ENCODE measurements around the gene SLC35F6.
"Not testable (repeated sequence)": the region's sequence is repeated elsewhere in the genome, so short reads cannot be mapped to it uniquely, and the experiment has no call there.

Gene SLC35F6

DNA sequence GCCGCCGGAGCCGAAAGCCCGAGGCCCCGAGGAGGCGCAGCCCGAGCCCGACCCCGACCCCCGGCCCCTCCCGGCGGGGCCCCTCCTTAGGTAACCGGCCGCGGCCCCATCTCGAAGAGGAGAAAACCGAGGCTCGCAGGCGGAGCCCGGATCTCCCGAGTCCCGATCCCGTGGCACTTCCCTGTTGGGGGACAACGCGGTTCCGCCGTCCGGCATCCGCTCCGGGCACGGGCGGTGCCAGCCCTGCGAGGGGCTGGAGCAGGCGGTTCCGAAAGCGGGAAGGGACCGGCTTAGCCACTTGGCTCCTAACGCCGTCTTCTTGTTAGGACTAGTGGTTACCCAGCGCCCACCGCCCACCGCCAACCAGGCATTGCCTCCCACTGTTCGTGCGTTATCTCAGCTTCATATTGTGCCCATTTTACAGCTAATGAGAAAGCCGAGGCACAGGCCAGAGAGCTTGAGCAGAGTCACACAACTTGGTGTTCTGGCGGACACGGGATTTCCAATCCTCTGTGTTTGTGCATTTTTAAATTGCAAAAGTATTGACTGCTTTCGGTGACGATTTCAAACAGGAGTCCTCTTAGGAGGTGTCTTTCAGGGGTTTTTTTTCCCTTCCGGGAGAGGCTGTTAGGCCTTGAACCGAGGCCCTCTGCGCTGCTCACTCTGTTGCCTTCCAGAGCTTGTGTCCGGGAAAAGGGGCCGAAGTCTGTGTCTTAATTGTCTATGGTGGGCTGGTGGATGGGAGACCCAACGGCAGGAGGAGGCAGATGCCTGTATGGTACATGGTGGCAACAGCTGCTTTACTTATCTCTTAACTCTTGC is 22.3 kb downstream of the SLC35F6 start:
- DNase-seq, result no peak

DNA sequence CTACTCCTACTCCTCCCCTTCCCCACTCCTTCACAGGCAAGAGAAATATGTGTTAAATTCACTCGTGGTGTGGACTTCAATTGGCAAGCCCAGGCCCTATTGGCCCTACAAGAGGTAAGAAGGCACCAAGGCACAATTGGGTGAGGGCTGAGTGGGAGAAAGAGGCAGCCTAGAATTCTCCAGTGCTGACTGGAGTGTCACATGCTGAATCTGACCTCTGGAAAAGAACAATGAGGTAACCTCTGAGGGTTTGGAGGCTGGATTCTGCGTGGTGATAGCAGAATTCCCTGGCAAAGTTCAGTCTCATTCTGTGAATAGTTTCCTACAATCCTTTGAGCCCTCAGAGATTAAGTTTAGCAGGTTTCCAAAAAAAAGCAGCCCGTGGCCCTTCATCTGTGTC is 28.6 kb downstream of the SLC35F6 start:
- no peak for DNase-seq

DNA sequence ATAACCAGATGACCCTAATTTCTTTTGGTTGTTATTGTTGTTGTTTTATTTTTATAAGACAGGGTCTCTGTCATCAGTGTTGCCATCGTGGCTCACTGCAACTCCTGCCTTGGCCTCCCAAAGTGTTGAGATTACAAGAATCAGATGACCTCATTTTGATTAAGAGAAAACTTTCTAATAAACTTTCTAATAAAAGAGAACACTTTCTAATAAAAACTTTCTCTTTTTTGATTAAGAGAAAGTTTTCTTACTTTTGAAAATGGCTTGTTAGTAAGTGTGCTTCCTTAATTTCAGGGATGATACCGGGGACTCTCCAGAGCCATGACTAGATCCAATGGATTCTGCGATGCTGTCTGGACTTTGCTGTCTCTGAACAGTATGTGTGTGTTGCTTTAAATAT is 29.4 kb downstream of the SLC35F6 start:
- no peak for DNase-seq

DNA sequence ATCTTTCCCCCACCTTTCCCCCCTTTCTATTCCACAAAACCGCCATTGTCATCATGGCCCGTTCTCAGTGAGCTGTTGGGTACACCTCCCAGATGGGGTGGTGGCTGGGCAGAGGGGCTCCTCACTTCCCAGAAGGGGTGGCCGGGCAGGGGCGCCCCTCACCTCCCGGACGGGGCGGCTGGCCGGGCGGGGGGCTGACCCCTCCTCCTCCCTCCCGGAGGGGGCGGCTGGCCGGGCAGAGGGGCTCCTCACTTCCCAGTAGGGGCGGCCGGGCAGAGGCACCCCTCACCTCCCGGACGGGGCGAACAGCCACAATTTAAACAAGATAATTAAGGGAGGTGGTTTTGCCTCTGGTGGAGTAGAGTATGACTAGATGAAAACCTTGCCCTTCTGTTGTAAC is 31.1 kb downstream of the SLC35F6 start:
- DNase-seq, result not testable (repeated sequence)

DNA sequence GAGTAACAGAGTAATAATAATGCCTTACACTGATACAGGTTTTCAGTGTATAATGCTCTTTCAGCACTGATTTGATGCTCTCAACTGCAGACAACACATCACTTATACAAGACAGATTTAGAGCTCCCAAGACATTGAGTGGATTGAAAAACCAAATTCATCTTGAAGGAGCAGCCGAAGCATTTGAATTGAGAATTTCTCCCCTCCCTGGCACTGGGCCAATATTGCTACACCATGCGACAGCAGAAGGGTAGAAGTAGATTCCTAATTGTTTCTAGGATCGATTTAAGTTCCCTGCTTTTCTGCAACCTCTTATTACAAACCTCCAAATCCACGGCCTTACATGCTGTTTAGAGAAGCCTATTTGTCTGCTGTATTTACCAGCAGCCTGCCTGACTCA is 37.2 kb downstream of the SLC35F6 start:
- no peak for DNase-seq

DNA sequence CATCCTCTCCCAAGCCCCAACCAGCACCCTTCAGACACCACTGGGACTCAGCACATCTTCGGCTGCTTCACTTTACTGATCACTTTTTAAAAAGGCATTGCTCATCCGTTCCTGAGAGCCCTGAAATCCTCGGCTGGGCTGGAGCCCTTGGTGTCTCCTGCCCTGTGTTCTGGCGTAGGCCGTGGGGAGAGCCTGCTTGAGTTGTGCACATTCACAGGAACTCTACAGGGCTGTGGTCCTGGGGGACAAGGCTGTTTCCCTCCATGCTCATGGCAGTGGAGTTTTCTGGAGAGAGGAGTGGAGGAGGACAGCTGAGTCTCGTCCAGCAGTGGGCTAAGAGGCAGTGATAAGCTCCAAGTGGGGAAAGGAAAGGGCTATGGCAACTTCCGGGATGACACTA is 37.7 kb downstream of the SLC35F6 start:
- DNase-seq, result no peak

DNA sequence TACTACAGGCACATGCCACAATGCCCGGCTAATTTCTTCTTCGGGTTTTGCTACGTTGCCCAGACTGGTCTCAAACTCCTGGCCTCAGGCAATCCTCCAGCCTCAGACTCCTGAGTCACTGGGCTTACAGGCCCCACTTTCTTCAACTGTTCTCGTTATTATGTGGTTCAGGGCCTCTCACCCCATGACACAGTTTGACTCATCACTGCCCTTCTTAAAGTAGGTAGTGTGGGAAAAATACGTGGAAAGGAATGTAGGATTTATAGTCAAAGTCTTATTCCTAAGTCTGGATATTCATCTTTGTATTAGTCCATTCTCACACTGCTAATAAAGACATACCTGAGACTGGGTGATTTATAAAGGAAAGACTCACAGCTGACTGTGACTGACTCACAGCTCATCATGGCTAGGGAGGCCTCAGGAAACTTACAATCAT is 41.2 kb downstream of the SLC35F6 start:
- no peak for DNase-seq

DNA sequence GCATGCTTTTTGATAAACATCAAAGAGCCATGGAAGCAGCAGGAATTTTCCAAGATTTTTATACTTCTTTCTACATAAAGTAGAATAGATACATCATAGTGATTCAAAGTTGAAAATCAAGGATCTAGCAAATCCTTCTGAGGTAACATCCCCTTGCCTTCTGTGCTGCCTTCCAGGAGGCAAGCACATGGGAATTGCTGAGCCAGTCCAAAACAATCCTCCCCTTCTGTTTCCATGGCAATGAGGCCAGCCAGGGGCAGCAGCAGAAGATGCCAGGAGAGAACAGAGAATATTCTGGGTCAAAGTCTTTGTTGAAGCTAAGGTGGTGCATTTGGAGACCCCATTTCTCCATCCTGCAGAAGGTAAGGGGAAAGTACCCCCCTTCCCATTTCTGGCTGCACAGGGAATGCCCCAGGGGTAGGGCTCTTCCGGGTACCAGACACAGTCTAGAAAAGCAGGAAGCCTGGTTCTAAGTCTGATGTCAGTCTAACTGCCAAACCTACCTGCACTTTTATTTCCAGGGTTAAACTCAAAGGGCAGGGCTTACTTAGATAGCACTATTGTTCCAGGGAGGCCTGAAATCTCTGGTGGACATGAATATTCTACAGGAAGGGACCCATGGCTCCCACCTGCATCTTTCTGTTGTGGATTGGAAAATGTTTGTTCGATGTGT is 43.8 kb downstream of the SLC35F6 start:
- no peak for DNase-seq

DNA sequence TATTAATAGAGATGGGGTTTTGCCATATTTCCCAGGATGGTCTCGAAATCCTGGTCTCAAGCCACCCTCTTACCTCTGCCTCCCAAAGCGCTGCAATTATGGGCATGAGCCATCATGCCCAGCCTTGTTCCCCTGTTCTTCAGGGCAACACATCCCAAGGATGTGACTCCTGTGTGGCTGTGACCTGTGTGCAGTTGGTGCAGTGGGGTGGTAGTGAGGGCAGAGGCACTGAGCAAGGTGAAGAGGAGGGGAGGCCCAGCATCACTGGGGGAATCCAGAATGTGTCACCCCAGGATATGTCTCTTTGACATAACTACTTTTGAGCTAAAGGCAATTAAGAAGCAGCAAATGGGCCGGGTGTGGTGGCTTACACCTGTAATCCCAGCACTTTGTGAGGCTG is 45.1 kb downstream of the SLC35F6 start:
- DNase-seq, result no peak

DNA sequence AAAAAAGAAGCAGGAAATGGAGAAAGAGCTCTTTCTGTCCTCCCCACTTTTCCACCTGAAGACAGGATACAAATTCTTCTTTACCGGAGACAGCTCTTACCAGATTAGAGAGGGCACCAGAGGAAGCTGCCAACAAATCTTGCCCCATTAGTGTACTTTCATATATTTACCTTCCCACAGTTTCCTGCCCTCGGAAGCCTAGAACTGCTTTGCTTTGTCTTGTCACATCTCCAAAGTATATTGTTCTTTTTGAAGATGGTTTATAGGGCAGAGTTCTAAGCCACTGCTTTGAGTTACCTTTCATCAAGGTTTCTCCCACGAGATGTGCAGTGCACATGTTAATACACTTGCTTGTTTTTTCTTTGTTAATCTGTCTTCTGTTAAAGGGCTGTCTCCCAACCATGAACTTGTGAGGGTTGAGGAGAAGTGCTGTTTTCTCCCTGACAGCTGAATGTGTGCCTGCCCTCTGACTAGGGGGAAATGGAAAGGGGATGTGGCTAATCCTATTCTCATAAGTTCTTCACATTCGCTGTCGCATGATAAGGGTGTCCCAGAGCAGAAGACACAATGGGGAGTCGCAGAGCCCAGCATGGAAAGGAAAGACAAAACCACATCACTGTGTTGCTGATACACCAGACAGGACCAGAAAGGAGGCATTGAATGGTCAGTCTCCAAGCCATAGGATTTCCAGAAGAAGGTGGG is 45.9 kb downstream of the SLC35F6 start:
- no peak for DNase-seq

DNA sequence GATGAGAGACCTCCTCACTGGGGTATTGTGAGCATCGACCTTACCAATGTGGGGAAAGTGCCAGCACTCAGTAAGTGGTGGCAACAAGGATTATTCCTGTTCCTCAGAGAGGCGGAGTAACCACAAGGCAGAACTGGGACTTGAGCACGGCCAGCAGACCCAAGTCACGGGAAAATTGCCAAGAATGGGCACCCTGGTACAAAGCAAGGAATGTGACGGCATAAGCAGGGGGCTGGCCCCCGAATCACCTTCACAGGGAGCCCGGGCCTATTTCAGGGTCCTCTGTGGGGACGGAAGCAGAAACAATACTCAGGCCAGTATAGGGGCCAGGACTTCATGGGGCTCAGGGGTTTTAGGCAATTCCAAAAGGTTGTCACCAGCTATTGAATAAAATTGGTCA is 47.2 kb downstream of the SLC35F6 start:
- DNase-seq, result no peak

DNA sequence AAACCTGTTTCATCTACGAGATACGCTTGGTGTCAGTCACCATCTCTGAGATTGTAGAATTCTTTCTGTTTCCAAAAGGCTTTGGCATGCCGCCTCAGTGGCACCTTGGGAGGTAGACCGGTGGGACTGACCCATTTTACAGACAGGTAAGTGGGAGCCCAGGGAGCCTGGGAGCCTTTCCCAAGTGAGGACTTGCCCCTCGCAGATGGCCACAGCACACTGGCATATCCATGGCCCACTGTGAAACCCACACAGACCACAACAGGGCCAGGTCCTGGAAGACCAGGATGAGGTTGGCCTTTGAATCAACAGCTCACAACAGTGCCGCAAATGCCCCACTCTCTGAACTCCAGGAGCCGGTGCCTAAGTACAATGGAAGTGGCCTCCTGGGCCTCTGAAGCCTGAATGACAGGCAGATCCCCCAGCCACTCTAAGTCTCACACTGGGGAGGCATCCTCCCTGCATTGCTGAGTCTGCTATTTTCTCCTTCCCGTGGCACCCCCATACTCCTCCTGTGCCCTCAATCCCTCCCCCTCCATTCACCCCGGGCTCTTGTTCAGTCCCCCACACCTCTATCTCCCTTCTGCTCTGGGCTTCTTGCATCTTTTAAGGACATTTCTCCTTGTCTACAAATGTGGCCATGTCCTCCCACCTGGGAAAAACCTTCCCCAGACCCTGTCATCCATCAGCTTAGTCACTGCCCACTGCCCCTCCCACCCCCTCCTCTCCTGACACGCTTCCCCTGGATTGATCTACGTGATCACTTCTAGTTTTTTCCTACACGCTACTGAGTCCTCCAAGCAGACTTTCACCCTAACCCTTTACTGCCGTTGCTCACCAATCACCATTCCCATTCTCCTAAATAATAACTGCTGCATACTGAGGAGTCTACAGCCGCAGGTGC is 48.0 kb downstream of the SLC35F6 start:
- no peak for DNase-seq

DNA sequence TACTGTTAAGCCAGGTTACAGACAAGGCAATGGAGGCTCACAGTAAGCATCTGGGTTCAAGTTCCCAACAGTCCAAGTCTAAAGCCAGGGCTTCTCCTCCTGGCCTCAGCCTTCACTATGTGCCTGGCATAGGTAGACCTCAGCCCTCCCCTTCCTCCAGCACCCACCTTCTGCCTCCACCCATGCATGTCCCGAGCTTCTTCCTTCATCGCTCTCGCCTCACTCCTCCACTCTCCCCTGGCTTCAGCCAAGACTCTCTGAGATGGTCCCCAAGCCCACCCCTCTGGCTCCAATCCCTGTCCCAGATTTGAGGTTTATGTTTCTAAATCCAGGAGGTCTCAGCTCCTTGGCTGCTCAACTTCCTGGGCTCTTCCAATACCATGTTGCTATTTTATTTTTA is 48.6 kb downstream of the SLC35F6 start:
- no peak for DNase-seq

DNA sequence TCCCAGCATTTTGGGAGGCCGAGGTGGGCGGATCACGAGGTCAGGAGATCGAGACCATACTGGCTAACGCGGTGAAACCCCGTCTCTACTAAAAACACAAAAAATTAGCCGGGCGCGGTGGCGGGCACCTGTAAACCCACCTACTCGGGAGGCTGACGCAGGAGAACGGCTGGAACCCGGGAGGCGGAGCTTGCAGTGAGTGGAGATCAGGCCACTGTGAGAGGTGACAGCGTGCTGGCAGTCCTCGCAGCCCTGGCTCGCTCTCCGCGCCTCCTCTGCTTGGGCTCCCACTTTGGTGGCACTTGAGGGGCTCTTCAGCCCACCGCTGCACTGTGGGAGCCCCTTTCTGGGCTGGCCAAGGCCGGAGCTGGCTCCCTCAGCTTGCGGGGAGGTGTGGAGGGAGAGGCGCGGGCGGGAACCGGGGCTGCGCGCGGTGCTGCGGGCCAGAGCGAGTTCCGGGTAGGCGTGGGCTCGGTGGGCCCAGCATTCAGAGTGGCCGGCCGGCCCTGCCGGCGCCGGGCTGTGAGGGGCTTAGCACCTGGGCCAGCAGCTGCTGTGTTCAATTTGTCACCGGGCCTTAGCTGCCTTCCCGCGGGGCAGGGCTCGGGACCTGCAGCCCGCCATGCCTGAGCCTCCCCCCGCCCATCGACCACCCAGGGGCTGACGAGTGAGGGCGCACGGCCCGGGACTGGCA is 50.1 kb downstream of the SLC35F6 start:
- not testable (repeated sequence) for DNase-seq

DNA sequence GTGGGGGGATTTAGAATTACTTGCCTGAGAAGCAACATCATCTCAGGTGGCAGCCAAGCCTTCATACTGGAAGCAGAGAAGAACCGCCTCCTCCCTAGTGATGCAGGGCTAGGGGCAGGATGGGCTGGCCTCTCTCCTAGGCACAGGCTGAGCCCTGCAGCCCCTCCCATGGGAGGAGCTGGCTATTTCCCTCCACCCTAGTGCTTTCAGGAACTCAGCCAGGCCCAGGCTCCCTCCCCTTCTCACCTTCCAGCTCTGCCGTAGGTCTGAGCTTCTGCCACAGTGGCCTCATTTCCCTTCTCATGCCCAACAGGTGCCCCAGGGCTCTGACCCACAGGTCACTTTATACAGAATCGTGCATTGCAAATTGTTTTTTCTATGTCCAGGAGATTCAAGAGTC is 52.8 kb downstream of the SLC35F6 start:
- no peak for DNase-seq

DNA sequence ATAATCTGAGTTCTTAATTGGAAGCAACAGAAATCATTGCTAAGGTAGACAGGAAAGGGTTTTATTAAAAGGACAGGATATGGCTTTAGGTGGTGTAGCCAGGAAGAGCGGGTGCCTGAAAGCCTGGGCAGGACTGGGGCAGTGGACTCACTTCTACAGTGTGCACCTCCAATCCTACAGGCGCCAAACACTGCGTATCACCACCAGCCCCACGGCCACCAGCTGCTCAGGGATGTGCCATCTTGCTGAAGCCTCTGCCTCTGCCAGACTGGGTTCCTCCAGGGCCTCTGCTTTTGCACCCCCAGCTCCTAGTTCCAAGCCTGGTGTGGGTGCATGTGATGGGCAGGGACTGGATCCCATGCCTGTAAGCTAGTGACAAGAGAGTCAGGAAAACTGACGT is 54.2 kb downstream of the SLC35F6 start:
- DNase-seq, result no peak

DNA sequence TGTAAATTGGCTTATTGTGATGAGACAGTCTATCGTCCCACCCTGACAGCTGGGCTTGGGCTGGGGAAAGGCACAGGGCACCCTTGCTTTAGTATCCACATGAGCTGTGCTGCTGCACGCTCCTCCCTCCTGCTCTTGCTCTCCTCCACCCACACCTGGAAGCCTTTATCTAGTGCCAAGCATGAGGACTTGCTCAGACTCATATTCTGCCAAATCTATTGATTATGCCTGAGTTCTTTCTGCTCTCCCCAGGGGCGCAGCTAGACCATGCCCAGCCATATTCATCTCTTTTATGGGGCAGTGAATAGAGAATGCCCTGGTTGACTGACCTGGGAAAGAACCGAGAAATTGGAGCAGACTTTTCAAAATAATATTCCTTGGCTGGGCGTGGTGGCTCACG is 54.9 kb downstream of the SLC35F6 start:
- no peak for DNase-seq

DNA sequence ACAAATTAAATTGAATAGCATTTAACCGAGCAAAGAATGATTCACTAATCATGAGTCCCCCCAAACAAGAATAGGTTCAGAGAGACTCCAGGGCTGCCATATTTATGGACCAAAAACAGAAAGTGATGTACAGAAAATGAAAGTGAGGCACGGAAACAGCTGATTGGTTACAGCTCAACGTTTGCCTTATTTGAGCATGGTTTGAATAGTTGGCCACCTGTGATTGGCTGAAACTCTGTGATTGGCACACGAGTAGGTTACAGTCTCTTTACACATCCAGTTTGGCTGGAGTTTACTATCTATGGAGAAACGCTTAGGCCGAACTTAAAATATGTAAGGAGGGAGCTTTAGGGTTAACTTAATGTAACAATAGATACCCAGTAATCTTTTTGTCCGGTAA is 56.8 kb downstream of the SLC35F6 start:
- DNase-seq, result no peak

DNA sequence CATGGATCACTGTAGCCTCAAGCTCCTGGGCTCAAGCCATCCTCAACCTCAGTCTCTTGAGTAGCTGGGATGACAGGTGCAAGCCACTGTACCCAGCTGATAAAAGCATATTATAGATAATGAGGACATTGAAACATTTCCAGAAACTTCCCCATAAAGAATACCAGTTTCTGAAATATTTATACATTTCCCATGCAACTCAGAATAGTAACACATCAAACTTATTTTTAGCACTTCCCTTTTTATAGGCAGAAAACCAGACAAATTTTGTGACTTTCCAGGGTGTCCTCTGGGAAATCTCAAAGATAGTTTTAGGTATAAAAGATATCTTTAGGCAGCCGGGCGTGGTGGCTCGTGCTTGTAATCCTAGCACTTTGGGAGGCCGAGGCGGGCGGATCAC is 58.8 kb downstream of the SLC35F6 start:
- no peak for DNase-seq

Data from NCI-H1048 (cell line).